SK-N-SH treated with all-trans-retinoic acid at 6 μM for 48 hours (cell line): ENCODE results near the gene CORO1C.
A peak's percentile ranks its signal among the peaks of the same experiment; 100 is the strongest.

ENCODE experiments used
- ATAC-seq: fragments of 200-7000 bp; cut with Tn5 transposase; 3 replicates; pipeline ENCODE4 v1.9.1; 2020; ENCODE audit warnings: mild to moderate bottlenecking, moderate library complexity
- BACH2 ChIP-seq: fragments of 250-450 bp; sonication (Bioruptor Pico); IDR thresholded peaks from 2 replicates; pipeline ENCODE4 v1.9.0; 2021; ENCODE audit warnings: mild to moderate bottlenecking, borderline replicate concordance
- CSDC2 ChIP-seq: fragments of 250-450 bp; sonication (Bioruptor Pico); IDR thresholded peaks from 2 replicates; pipeline ENCODE4 v1.5.0; 2020; ENCODE audit warnings: mild to moderate bottlenecking, moderate library complexity
- ESRRG ChIP-seq: fragments of 250-450 bp; sonication (Bioruptor Pico); IDR thresholded peaks from 2 replicates; pipeline ENCODE4 v1.6.1; 2021; ENCODE audit warnings: mild to moderate bottlenecking
- GLIS3 ChIP-seq: fragments of 250-450 bp; sonication (Bioruptor Pico); IDR thresholded peaks from 2 replicates; pipeline ENCODE4 v1.5.0; 2020; ENCODE audit warnings: mild to moderate bottlenecking, moderate library complexity
- ISL1 ChIP-seq: fragments of 250-450 bp; sonication (Bioruptor Pico); IDR thresholded peaks from 2 replicates; pipeline ENCODE4 v2.1.2; 2022; ENCODE audit warnings: mild to moderate bottlenecking, moderate library complexity
- OSR1 ChIP-seq: fragments of 250-450 bp; sonication (Bioruptor Pico); IDR thresholded peaks from 2 replicates; pipeline ENCODE4 v1.8.0; 2022; ENCODE audit warnings: moderate library complexity, mild to moderate bottlenecking, inconsistent platforms
- PPARA ChIP-seq: fragments of 250-450 bp; sonication (Bioruptor Pico); IDR thresholded peaks from 2 replicates; pipeline ENCODE4 v1.5.0; 2020; ENCODE audit warnings: mild to moderate bottlenecking, borderline replicate concordance
- RARB ChIP-seq: fragments of 250-450 bp; sonication (Bioruptor Pico); IDR thresholded peaks from 2 replicates; pipeline ENCODE4 v1.8.0; 2021; ENCODE audit warnings: mild to moderate bottlenecking, moderate library complexity
- SNAI2 ChIP-seq: fragments of 250-450 bp; sonication (Bioruptor Pico); IDR thresholded peaks from 2 replicates; pipeline ENCODE4 v1.5.0; 2020; ENCODE audit warnings: mild to moderate bottlenecking, moderate library complexity
- TCF4 ChIP-seq: fragments of 250-450 bp; sonication (Bioruptor Pico); IDR thresholded peaks from 2 replicates; pipeline ENCODE4 v1.8.0; 2021; ENCODE audit warnings: mild to moderate bottlenecking, moderate library complexity, borderline replicate concordance
- TOX ChIP-seq: fragments of 250-450 bp; sonication (Bioruptor Pico); IDR thresholded peaks from 2 replicates; pipeline ENCODE4 v1.8.0; 2021; ENCODE audit warnings: mild to moderate bottlenecking, moderate library complexity, borderline replicate concordance
- ZC3H10 ChIP-seq: fragments of 250-450 bp; sonication (Bioruptor Pico); IDR thresholded peaks from 2 replicates; pipeline ENCODE4 v1.5.1; 2021; ENCODE audit warnings: mild to moderate bottlenecking, moderate library complexity
- ZFP3 ChIP-seq: fragments of 250-450 bp; sonication (Bioruptor Pico); IDR thresholded peaks from 2 replicates; pipeline ENCODE4 v1.5.0; 2020; ENCODE audit warnings: mild to moderate bottlenecking, moderate library complexity
- ZFP30 ChIP-seq: fragments of 450-650 bp; formaldehyde crosslinking; IDR thresholded peaks from 2 replicates; pipeline ENCODE4 v1.5.0; 2022; ENCODE audit warnings: mild to moderate bottlenecking, moderate library complexity
- ZNF565 ChIP-seq: fragments of 450-650 bp; formaldehyde crosslinking; conservative IDR thresholded peaks from 2 replicates; pipeline ENCODE4 v1.5.0; 2020; ENCODE audit warnings: low read depth, mild to moderate bottlenecking, moderate library complexity
- ZNF70 ChIP-seq: fragments of 450-650 bp; formaldehyde crosslinking; IDR thresholded peaks from 2 replicates; pipeline ENCODE4 v1.5.0; 2020; ENCODE audit warnings: mild to moderate bottlenecking, moderate library complexity
- TF ChIP-seq, protein P1 (sequence below): fragments of 250-450 bp; sonication (Bioruptor Pico); IDR thresholded peaks from 2 replicates; pipeline ENCODE4 v1.8.0; 2020; ENCODE audit warnings: mild to moderate bottlenecking, moderate library complexity, borderline replicate concordance
- TF ChIP-seq, protein P2 (sequence below): fragments of 250-450 bp; sonication (Bioruptor Pico); IDR thresholded peaks from 2 replicates; pipeline ENCODE4 v1.5.1; 2020; ENCODE audit warnings: low read depth, mild to moderate bottlenecking, moderate library complexity
- TF ChIP-seq, protein P3 (sequence below): fragments of 250-450 bp; sonication (Bioruptor Pico); IDR thresholded peaks from 2 replicates; pipeline ENCODE4 v1.5.0; 2020; ENCODE audit warnings: mild to moderate bottlenecking, moderate library complexity
- TF ChIP-seq, protein P4 (sequence below): fragments of 250-450 bp; sonication (Bioruptor Pico); IDR thresholded peaks from 2 replicates; pipeline ENCODE4 v1.8.0; 2021; ENCODE audit warnings: low read depth, mild to moderate bottlenecking, moderate library complexity, borderline replicate concordance
- TF ChIP-seq, protein P5 (sequence below): fragments of 250-450 bp; sonication (Bioruptor Pico); IDR thresholded peaks from 2 replicates; pipeline ENCODE4 v1.5.1; 2021; ENCODE audit warnings: mild to moderate bottlenecking, moderate library complexity

CORO1C gene

DNA sequence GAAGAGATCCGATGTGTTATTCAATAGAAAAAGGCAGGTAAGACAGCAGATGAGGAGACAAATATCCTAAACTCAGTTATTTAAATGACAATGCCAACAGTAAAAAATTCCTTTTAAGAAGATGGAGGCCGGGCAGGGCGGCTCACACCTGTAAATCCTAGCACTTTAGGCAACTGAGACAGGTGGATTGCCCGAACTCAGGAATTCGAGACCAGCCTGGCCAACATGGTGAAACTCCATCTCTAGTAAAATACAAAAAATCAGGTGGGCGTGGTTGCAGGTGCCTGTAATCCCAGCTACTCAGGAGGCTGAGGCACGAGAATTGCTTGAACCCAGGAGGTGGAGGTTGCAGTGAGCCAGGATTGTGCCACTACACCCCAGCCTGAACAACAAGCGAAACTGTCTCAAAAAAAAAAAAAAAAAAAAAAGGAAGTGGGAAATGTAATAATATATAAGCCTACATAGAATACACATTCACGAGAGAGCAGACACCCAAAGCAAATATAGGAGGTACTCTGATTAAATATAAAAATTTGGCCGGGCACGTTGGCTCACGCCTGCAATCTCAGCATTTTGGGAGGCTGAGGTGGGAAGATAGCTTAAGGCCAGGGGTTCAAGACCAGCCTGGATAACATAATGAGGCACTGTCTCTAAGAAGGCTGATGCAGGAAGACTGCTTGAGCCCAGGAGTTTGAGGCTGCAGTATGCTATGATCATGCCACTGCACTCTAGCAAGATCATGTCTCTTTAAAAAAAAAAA is 19.0 kb downstream of the CORO1C start:
- ATAC-seq: peak; percentile 20; the same call in 2 of the 3 replicates
- TF ChIP-seq ZC3H10 (no peak), TCF4 (CRISPR knock-in tag) (no peak), RARB (CRISPR knock-in tag) (no peak), ZFP3 (CRISPR knock-in tag) (no peak), OSR1 (CRISPR knock-in tag) (no peak), PPARA (CRISPR knock-in tag) (no peak), GLIS3 (CRISPR knock-in tag) (no peak), TOX (no peak), SNAI2 (CRISPR knock-in tag) (no peak), BACH2 (CRISPR knock-in tag) (no peak), ZFP30 (CRISPR knock-in tag) (no peak), ISL1 (CRISPR knock-in tag) (no peak), ESRRG (CRISPR knock-in tag) (no peak), ZNF565 (no peak), ZNF70 (CRISPR knock-in tag) (no peak)
- TF ChIP-seq, protein P1, sequence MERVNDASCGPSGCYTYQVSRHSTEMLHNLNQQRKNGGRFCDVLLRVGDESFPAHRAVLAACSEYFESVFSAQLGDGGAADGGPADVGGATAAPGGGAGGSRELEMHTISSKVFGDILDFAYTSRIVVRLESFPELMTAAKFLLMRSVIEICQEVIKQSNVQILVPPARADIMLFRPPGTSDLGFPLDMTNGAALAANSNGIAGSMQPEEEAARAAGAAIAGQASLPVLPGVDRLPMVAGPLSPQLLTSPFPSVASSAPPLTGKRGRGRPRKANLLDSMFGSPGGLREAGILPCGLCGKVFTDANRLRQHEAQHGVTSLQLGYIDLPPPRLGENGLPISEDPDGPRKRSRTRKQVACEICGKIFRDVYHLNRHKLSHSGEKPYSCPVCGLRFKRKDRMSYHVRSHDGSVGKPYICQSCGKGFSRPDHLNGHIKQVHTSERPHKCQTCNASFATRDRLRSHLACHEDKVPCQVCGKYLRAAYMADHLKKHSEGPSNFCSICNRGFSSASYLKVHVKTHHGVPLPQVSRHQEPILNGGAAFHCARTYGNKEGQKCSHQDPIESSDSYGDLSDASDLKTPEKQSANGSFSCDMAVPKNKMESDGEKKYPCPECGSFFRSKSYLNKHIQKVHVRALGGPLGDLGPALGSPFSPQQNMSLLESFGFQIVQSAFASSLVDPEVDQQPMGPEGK: no peak
- TF ChIP-seq, protein P2, sequence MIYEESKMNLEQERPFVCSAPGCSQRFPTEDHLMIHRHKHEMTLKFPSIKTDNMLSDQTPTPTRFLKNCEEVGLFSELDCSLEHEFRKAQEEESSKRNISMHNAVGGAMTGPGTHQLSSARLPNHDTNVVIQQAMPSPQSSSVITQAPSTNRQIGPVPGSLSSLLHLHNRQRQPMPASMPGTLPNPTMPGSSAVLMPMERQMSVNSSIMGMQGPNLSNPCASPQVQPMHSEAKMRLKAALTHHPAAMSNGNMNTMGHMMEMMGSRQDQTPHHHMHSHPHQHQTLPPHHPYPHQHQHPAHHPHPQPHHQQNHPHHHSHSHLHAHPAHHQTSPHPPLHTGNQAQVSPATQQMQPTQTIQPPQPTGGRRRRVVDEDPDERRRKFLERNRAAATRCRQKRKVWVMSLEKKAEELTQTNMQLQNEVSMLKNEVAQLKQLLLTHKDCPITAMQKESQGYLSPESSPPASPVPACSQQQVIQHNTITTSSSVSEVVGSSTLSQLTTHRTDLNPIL (CRISPR knock-in tag): no peak
- TF ChIP-seq, protein P3, sequence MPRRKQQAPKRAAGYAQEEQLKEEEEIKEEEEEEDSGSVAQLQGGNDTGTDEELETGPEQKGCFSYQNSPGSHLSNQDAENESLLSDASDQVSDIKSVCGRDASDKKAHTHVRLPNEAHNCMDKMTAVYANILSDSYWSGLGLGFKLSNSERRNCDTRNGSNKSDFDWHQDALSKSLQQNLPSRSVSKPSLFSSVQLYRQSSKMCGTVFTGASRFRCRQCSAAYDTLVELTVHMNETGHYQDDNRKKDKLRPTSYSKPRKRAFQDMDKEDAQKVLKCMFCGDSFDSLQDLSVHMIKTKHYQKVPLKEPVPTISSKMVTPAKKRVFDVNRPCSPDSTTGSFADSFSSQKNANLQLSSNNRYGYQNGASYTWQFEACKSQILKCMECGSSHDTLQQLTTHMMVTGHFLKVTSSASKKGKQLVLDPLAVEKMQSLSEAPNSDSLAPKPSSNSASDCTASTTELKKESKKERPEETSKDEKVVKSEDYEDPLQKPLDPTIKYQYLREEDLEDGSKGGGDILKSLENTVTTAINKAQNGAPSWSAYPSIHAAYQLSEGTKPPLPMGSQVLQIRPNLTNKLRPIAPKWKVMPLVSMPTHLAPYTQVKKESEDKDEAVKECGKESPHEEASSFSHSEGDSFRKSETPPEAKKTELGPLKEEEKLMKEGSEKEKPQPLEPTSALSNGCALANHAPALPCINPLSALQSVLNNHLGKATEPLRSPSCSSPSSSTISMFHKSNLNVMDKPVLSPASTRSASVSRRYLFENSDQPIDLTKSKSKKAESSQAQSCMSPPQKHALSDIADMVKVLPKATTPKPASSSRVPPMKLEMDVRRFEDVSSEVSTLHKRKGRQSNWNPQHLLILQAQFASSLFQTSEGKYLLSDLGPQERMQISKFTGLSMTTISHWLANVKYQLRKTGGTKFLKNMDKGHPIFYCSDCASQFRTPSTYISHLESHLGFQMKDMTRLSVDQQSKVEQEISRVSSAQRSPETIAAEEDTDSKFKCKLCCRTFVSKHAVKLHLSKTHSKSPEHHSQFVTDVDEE (CRISPR knock-in tag): no peak
- TF ChIP-seq, protein P4, sequence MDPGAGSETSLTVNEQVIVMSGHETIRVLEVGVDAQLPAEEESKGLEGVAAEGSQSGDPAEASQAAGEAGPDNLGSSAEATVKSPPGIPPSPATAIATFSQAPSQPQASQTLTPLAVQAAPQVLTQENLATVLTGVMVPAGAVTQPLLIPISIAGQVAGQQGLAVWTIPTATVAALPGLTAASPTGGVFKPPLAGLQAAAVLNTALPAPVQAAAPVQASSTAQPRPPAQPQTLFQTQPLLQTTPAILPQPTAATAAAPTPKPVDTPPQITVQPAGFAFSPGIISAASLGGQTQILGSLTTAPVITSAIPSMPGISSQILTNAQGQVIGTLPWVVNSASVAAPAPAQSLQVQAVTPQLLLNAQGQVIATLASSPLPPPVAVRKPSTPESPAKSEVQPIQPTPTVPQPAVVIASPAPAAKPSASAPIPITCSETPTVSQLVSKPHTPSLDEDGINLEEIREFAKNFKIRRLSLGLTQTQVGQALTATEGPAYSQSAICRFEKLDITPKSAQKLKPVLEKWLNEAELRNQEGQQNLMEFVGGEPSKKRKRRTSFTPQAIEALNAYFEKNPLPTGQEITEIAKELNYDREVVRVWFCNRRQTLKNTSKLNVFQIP: no peak
- TF ChIP-seq, protein P5, sequence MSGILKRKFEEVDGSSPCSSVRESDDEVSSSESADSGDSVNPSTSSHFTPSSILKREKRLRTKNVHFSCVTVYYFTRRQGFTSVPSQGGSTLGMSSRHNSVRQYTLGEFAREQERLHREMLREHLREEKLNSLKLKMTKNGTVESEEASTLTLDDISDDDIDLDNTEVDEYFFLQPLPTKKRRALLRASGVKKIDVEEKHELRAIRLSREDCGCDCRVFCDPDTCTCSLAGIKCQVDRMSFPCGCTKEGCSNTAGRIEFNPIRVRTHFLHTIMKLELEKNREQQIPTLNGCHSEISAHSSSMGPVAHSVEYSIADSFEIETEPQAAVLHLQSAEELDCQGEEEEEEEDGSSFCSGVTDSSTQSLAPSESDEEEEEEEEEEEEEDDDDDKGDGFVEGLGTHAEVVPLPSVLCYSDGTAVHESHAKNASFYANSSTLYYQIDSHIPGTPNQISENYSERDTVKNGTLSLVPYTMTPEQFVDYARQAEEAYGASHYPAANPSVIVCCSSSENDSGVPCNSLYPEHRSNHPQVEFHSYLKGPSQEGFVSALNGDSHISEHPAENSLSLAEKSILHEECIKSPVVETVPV (CRISPR knock-in tag): no peak

DNA sequence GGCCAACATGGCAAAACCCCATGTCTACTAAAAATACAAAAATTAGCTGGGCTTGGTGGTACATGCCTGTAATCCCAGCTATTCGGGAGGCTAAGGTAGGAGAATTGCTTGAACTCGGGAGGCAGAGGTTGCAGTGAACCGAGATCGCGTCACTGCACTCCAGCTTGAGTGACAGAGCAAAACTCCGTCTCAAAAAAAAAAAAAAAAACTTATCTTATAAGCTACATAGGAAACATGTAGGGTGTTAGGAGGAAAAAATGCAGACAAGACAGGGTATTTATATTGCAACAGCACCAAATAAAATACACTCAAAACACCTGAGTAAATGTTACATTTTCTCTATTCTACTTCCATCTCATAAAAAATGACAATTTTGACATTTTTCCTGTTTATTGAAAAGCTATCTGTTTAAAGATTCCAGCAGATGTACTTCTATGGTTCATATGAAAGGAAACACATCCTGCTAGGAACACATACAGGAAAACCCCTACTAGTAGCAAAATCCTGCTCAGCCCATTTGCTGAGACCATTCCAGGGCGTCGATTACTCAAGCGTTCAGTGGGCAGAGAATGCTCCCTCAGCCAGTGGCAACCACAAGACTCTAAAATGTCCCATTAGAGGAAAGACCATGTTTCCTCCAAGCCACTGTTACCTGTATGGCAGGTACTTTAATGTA is 19.7 kb downstream of the CORO1C start:
- ATAC-seq: no peak
- TF ChIP-seq, protein P2 (CRISPR knock-in tag): no peak
- no peak for TF ChIP-seq ZC3H10
- TF ChIP-seq OSR1 (CRISPR knock-in tag): no peak
- no peak for TF ChIP-seq CSDC2 (CRISPR knock-in tag)
- TF ChIP-seq, protein P5 (CRISPR knock-in tag): no peak
- TF ChIP-seq, protein P4: no peak
- no peak for TF ChIP-seq RARB (CRISPR knock-in tag)
- TF ChIP-seq SNAI2 (CRISPR knock-in tag): no peak
